LNCAP (cell line): ENCODE data around the gene WSB2.

ENCODE experiments used
- TF ChIP-seq, protein P1 (sequence below): fragments of 450-650 bp; IDR thresholded peaks from 2 replicates; pipeline ENCODE4 v1.5.1; 2017; ENCODE audit warnings: mild to moderate bottlenecking

Gene WSB2

DNA sequence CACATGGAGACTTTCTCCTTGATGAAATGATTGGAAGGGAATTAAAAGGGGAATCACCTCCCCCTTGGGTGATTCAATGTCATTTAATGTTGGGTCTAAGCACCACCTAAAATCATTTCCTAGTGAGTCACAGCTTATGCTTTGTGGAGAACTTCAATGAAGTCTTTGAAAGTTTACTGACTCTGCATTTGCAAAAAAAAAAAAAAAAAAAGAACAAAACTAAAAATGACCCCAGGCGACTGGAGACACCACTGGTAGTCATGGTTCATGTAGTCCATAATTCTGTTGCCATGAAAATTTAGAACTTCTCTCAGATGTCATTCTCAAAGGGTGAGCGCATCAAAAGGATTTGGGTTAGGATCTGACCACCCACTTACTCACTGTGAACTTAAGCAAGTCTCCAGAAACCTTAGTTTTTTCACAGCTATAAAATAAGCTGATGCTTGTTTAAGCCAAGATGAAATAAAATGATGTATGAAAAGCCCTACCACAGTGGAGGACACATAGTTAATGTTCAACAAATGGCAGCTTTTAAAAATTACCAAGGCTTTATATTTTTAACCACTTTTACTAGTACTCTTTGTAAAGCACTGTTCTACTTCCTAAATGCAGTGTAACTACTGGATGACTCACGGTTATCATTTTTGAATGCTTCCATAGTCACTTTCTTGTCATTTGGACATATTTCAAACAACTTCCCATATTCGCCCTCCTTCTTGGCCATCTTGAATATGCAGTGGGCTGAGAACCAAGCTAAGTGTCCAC lies 74.1 kb downstream of the WSB2 start:
- TF ChIP-seq, protein P1, sequence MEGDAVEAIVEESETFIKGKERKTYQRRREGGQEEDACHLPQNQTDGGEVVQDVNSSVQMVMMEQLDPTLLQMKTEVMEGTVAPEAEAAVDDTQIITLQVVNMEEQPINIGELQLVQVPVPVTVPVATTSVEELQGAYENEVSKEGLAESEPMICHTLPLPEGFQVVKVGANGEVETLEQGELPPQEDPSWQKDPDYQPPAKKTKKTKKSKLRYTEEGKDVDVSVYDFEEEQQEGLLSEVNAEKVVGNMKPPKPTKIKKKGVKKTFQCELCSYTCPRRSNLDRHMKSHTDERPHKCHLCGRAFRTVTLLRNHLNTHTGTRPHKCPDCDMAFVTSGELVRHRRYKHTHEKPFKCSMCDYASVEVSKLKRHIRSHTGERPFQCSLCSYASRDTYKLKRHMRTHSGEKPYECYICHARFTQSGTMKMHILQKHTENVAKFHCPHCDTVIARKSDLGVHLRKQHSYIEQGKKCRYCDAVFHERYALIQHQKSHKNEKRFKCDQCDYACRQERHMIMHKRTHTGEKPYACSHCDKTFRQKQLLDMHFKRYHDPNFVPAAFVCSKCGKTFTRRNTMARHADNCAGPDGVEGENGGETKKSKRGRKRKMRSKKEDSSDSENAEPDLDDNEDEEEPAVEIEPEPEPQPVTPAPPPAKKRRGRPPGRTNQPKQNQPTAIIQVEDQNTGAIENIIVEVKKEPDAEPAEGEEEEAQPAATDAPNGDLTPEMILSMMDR: no peak

DNA sequence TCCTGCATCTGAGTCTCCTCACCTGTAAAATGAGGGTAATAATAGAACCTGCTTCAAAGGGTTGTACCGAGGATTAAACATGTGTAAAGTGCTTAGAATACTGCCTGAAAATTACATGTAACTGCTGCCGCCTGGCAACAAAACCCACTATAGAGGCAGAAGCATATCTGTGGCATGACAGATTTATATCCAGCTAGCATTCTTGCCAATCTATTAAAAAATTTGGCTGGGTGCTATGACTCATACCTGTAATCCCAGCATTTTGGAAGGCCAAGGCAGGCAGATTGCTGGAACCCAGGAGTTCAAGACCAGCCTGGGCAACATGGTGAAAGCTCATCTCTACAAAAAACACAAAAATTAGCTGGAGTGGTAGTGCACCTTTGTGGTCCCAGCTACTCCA lies 75.8 kb downstream of the WSB2 start:
- TF ChIP-seq, protein P1: no peak
